ENCODE data around the gene NHLH2.
A peak's percentile ranks its signal among the peaks of the same experiment; 100 is the strongest.

The NHLH2 gene

DNA sequence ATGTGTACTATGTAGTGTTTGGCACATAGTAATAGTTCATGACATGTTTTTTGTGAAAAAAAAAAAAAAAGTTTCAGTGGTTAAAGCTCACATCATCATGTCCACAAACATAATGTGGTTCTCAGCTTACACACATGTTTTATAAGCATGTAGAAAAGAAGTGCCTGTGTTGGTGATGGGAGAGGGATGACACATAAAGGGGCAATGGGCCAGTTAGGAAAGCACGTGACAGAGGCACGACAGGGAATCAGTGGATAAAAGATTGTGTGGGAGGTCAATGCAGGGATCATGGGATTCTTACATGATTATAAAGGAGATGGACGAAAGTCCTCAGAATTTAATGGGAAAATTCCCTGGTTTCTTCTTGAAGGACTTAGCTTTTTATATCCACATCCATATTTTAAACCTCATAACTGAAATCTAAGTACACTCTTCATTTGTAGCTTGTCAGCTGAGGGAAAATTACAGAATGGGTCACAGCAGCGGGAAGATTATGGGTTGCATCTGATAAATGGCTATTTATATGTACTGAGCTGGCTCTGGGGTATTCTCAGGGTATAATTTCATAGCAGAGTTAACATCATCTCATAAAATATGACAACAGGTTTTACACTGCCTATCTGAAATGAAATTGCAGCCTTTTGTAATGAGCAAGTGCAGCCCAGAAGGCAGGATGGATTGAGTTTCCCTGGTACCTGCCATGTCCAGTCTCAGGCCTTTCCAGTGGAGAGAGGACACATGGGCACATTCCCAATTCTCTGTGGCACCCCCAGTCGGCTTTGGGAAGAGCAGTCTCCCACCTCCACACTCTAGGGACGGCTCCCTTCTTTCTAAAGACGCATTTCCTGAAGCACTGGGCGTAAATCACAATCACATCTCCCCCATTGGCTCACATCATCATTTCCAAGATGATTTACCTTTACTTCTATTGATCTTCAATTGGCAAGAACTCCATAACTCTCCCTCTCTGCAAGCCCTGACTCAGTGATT, 42.3 kb upstream of the NHLH2 start:
- Histone ChIP-seq H3K36me3 (ENCODE audit: control insufficient read depth, low read length) (no peaks in the 10 kb centered on the region), H3K4me2 (ENCODE audit: low read length) (no peak overlapping the region), H3K4me3 (ENCODE audit: low read length) (no peak overlapping the region), H3K4me1 (ENCODE audit: control insufficient read depth, low read length) (no peaks in the 10 kb centered on the region), H3K27ac (ENCODE audit: low read depth, low read length) (no peak overlapping the region), H3K27me3 (ENCODE audit: control insufficient read depth, low read length) (no peaks in the 10 kb centered on the region), H3K9me3 (ENCODE audit: control insufficient read depth, insufficient read depth, low read length) (no peaks in the 10 kb centered on the region), H3K9me2 (replicated peaks; ENCODE audit: control insufficient read depth, low read length) (no peaks in the 10 kb centered on the region), H4K20me1 (ENCODE audit: control insufficient read depth, insufficient read depth, low read depth, low read length) (no peaks in the 10 kb centered on the region), H3F3A (ENCODE audit: control insufficient read depth, insufficient read depth) (no peaks in the 10 kb centered on the region), H3K79me2 (ENCODE audit: control insufficient read depth, low read length) (no peaks in the 10 kb centered on the region)
- no peak for TF ChIP-seq EZH2phosphoT487 (IDR thresholded peaks at IDR 0.05; ENCODE audit: borderline replicate concordance, low read length)
- TF ChIP-seq, protein P1, sequence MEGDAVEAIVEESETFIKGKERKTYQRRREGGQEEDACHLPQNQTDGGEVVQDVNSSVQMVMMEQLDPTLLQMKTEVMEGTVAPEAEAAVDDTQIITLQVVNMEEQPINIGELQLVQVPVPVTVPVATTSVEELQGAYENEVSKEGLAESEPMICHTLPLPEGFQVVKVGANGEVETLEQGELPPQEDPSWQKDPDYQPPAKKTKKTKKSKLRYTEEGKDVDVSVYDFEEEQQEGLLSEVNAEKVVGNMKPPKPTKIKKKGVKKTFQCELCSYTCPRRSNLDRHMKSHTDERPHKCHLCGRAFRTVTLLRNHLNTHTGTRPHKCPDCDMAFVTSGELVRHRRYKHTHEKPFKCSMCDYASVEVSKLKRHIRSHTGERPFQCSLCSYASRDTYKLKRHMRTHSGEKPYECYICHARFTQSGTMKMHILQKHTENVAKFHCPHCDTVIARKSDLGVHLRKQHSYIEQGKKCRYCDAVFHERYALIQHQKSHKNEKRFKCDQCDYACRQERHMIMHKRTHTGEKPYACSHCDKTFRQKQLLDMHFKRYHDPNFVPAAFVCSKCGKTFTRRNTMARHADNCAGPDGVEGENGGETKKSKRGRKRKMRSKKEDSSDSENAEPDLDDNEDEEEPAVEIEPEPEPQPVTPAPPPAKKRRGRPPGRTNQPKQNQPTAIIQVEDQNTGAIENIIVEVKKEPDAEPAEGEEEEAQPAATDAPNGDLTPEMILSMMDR (IDR thresholded peaks at IDR 0.05; ENCODE audit: low read depth, low read length, poor library complexity, severe bottlenecking) = no peak

DNA sequence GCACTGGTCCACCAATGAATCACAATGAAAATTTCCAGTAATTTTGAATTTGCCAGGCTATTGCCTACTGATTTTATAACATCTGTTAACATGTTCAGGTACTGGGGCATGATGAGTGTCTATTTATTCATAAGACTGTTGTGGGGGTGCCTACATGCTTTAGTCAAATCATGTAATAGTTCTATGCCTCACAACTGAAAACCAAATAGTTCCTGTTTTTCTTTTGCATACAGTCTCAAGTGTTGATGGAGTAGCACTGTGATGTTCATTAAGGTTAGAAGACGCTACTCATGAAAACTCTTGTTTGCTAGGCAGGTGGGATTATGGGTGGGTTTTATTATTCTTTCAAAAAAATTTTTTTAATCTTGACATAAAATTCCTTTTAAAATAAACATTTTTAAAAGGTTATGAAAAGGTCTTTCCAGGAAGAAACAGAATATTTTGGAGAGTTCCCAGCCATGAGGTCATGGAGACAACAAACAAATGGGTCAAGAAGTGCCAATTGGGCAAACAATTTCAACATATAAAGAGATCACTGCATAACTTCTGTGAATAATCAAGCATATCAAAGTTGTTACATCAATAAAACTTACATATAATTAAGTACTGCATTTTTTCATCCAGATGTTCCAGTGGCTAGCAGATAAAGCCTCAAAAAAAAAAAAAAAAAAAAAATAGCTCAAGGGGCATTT, 40.2 kb upstream of the NHLH2 start:
- no peak overlapping the region for H3K4me3 ChIP-seq (ENCODE audit: low read length)
- no peaks in the 10 kb centered on the region for H3K36me3 ChIP-seq (ENCODE audit: control insufficient read depth, low read length)
- no peaks in the 10 kb centered on the region for H3K9me2 ChIP-seq (replicated peaks; ENCODE audit: control insufficient read depth, low read length)
- no peaks in the 10 kb centered on the region for H3K79me2 ChIP-seq (ENCODE audit: control insufficient read depth, low read length)
- H3F3A ChIP-seq (ENCODE audit: control insufficient read depth, insufficient read depth) = no peaks in the 10 kb centered on the region
- H3K27me3 ChIP-seq (ENCODE audit: control insufficient read depth, low read length) = no peaks in the 10 kb centered on the region
- no peak overlapping the region for H3K4me2 ChIP-seq (ENCODE audit: low read length)
- H3K27ac ChIP-seq (ENCODE audit: low read depth, low read length) = no peak overlapping the region
- no peaks in the 10 kb centered on the region for H4K20me1 ChIP-seq (ENCODE audit: control insufficient read depth, insufficient read depth, low read depth, low read length)
- H3K4me1 ChIP-seq (ENCODE audit: control insufficient read depth, low read length) = no peaks in the 10 kb centered on the region
- TF ChIP-seq, protein P1 (IDR thresholded peaks at IDR 0.05; ENCODE audit: low read depth, low read length, poor library complexity, severe bottlenecking) = no peak
- TF ChIP-seq EZH2phosphoT487 (IDR thresholded peaks at IDR 0.05; ENCODE audit: borderline replicate concordance, low read length) = no peak
- no peaks in the 10 kb centered on the region for H3K9me3 ChIP-seq (ENCODE audit: control insufficient read depth, insufficient read depth, low read length)

DNA sequence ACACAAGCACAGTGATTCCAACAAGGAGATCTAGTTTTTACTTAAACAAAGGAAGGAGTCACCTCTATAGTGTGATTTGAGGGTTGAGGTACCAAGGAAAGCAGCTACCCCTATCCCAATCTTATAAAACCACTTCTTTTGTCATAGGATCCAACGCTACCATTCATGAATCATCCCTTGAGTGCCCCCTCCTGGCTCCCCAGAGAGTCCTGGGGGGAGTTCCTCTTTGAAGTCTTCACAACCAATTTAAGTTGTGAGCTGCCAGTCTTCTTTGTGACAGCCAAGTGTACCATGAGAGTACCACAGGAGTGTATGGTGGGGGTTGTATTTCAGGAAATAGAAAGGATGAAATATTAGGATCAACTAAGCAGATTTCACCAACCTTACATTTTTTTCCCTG, 39.1 kb upstream of the NHLH2 start:
- Histone ChIP-seq H3K4me1 (ENCODE audit: control insufficient read depth, low read length) (no peaks in the 10 kb centered on the region), H3F3A (ENCODE audit: control insufficient read depth, insufficient read depth) (no peaks in the 10 kb centered on the region), H3K27me3 (ENCODE audit: control insufficient read depth, low read length) (no peaks in the 10 kb centered on the region), H3K79me2 (ENCODE audit: control insufficient read depth, low read length) (no peaks in the 10 kb centered on the region), H4K20me1 (ENCODE audit: control insufficient read depth, insufficient read depth, low read depth, low read length) (no peaks in the 10 kb centered on the region), H3K4me2 (ENCODE audit: low read length) (no peak overlapping the region), H3K9me2 (replicated peaks; ENCODE audit: control insufficient read depth, low read length) (no peaks in the 10 kb centered on the region), H3K36me3 (ENCODE audit: control insufficient read depth, low read length) (no peaks in the 10 kb centered on the region), H3K9me3 (ENCODE audit: control insufficient read depth, insufficient read depth, low read length) (no peaks in the 10 kb centered on the region), H3K4me3 (ENCODE audit: low read length) (no peak overlapping the region), H3K27ac (ENCODE audit: low read depth, low read length) (no peak overlapping the region)
- no peak for TF ChIP-seq EZH2phosphoT487 (IDR thresholded peaks at IDR 0.05; ENCODE audit: borderline replicate concordance, low read length)
- TF ChIP-seq, protein P1 (IDR thresholded peaks at IDR 0.05; ENCODE audit: low read depth, low read length, poor library complexity, severe bottlenecking) = peak; percentile 15
